ENCODE data around the gene PAX2. TPM values are rescaled to one million over a fixed set of nuclear protein-coding genes. Genes with fewer than 3 reads are reported as not detected.

Gene PAX2
- total RNA-seq, 1 donor from 2014 or later: 4.4 TPM

DNA sequence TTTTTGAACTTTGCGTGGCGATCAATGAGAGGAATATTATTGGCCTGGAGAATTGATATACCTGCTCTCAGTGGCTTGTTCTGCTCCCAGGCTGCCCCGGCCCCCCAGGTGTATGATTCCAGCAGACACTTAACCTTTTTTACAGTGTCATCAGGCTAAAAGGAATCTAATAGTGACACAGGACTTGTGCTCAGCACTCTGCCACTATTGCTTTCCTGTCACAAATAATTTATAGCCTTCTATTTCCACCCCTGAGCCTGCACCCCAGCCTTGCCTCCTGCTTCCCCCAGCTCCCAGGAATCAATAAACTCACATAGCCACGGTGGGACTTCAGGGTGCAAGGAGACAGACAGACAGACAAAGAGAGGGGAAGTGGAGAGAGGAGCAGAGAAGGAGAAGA lies 28.3 kb downstream of the PAX2 start:
- no peak overlapping the region for H3K27ac Mint-ChIP-seq
- no peak for DNase-seq (ENCODE audit: extremely low spot score, unreplicated experiment)
- H3K27me3 Mint-ChIP-seq: peaks cover 34% of the 10 kb centered on the region
- H3K4me1 Mint-ChIP-seq (ENCODE audit: unreplicated experiment): peaks cover 12% of the 10 kb centered on the region
- no peak overlapping the region for H3K4me3 Mint-ChIP-seq
- no peaks in the 10 kb centered on the region for H3K36me3 Mint-ChIP-seq
- H3K9me3 Mint-ChIP-seq: no peaks in the 10 kb centered on the region
- TF ChIP-seq, protein P1, sequence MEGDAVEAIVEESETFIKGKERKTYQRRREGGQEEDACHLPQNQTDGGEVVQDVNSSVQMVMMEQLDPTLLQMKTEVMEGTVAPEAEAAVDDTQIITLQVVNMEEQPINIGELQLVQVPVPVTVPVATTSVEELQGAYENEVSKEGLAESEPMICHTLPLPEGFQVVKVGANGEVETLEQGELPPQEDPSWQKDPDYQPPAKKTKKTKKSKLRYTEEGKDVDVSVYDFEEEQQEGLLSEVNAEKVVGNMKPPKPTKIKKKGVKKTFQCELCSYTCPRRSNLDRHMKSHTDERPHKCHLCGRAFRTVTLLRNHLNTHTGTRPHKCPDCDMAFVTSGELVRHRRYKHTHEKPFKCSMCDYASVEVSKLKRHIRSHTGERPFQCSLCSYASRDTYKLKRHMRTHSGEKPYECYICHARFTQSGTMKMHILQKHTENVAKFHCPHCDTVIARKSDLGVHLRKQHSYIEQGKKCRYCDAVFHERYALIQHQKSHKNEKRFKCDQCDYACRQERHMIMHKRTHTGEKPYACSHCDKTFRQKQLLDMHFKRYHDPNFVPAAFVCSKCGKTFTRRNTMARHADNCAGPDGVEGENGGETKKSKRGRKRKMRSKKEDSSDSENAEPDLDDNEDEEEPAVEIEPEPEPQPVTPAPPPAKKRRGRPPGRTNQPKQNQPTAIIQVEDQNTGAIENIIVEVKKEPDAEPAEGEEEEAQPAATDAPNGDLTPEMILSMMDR (conservative IDR thresholded peaks at IDR 0.05): no peak

DNA sequence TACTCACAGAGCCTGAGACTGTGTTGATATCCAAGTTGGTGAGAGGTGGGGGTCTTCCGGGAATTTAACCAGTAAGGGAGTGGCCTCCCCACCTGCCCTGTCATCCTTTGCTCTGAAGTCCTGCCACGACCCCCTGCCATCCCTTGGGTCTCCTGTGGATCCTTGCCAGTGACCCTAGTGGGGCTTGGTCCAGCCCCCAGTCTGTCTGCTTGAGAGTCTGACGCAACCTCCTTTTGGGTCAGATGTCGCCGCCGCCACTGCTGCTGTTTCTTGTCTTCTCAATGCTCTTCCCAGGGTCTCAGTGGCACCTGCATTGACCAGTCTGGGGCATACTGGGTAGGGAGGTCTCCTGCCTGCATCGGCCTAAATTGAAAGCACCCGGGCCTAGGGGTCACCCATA lies 28.8 kb downstream of the PAX2 start:
- no peak for DNase-seq (ENCODE audit: extremely low spot score, unreplicated experiment)
- Mint-ChIP-seq H3K9me3 (no peaks in the 10 kb centered on the region), H3K4me1 (ENCODE audit: unreplicated experiment) (peaks cover 12% of the 10 kb centered on the region), H3K4me3 (no peak overlapping the region), H3K36me3 (no peaks in the 10 kb centered on the region), H3K27me3 (peaks cover 39% of the 10 kb centered on the region), H3K27ac (no peak overlapping the region)
- TF ChIP-seq, protein P1 (conservative IDR thresholded peaks at IDR 0.05): no peak

DNA sequence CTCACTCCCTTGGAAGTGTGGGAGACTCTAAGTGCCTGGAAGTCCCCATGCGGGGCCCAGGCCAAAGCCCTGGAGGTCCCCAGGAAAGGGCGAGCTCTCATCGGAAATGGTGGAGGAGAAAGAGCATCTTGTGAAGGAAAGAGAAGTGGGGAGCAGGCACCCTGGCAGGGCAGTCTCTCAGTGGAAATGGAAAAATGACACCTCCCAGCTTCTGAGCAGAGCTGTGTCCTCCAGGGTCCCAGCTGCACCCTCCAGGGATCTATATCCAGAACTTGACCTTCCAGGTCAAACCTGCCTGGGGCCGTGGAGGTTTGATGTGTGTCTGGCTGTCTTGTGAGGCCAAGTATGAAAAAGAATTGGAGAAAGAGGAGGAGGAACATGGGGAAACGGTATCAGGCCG lies 29.5 kb downstream of the PAX2 start:
- Mint-ChIP-seq H3K4me1 (ENCODE audit: unreplicated experiment) (peaks cover 12% of the 10 kb centered on the region), H3K36me3 (no peaks in the 10 kb centered on the region), H3K27me3 (peaks cover 46% of the 10 kb centered on the region), H3K9me3 (no peaks in the 10 kb centered on the region), H3K4me3 (no peak overlapping the region), H3K27ac (no peak overlapping the region)
- TF ChIP-seq, protein P1 (conservative IDR thresholded peaks at IDR 0.05): no peak
- no peak for DNase-seq (ENCODE audit: extremely low spot score, unreplicated experiment)

DNA sequence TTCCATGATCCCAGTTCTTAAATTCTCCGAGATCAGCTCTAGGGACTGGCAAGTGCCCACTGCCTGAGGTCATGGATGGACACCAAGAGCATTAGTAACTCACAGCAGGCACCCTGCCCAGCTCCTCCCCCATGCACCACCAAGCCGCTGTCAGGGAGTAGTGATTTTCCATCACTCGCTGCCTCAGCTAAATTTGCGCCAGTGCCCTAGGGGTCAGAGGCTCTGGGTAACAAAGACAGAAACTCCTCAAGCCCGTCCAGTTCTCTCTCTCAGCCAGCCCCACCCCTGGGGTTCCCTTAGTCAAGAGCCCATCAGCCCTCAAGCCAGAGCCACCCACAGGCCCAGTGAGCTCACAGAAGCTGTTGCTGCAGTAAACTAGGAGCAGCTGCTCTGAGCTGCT lies 30.0 kb downstream of the PAX2 start:
- Mint-ChIP-seq H3K4me3 (no peak overlapping the region), H3K27me3 (peaks cover 48% of the 10 kb centered on the region), H3K36me3 (no peaks in the 10 kb centered on the region), H3K4me1 (ENCODE audit: unreplicated experiment) (peaks cover 12% of the 10 kb centered on the region), H3K9me3 (no peaks in the 10 kb centered on the region), H3K27ac (no peak overlapping the region)
- TF ChIP-seq, protein P1 (conservative IDR thresholded peaks at IDR 0.05): no peak
- DNase-seq (ENCODE audit: extremely low spot score, unreplicated experiment): no peak

- Mint-ChIP-seq H3K9me3 (no peaks in the 10 kb centered on the region), H3K27ac (no peak overlapping the region), H3K4me1 (ENCODE audit: unreplicated experiment) (peaks cover 12% of the 10 kb centered on the region), H3K27me3 (peaks cover 45% of the 10 kb centered on the region), H3K36me3 (no peaks in the 10 kb centered on the region), H3K4me3 (no peak overlapping the region)
- no peak for DNase-seq (ENCODE audit: extremely low spot score, unreplicated experiment)
- TF ChIP-seq, protein P1 (conservative IDR thresholded peaks at IDR 0.05): no peak
Observed at GRCh38 chr10:100775871-100776270, 30.5 kb downstream of the PAX2 start.

GRCh38 chr10:100776671-100777070 lies 31.3 kb downstream of the PAX2 start:
- no peaks in the 10 kb centered on the region for H3K36me3 Mint-ChIP-seq
- peaks cover 45% of the 10 kb centered on the region for H3K27me3 Mint-ChIP-seq
- no peak overlapping the region for H3K4me3 Mint-ChIP-seq
- TF ChIP-seq, protein P1 (conservative IDR thresholded peaks at IDR 0.05): no peak
- DNase-seq (ENCODE audit: extremely low spot score, unreplicated experiment): no peak
- no peak overlapping the region for H3K27ac Mint-ChIP-seq
- peaks cover 12% of the 10 kb centered on the region for H3K4me1 Mint-ChIP-seq (ENCODE audit: unreplicated experiment)
- H3K9me3 Mint-ChIP-seq: no peaks in the 10 kb centered on the region
